Measurements from ENCODE around the gene PSG6. TPM values are rescaled to one million over a fixed set of nuclear protein-coding genes. Genes with fewer than 3 reads are reported as not detected.
A peak's percentile ranks its signal among the peaks of the same experiment; 100 is the strongest.
"Not testable (repeated sequence)": the region's sequence is repeated elsewhere in the genome, so short reads cannot be mapped to it uniquely, and the experiment has no call there.

Gene PSG6
- total and polyA plus RNA-seq, 2 of the 8 experiments (the other 6 are each of a cell fraction or from before 2014, with no cell fraction given): not detected

DNA sequence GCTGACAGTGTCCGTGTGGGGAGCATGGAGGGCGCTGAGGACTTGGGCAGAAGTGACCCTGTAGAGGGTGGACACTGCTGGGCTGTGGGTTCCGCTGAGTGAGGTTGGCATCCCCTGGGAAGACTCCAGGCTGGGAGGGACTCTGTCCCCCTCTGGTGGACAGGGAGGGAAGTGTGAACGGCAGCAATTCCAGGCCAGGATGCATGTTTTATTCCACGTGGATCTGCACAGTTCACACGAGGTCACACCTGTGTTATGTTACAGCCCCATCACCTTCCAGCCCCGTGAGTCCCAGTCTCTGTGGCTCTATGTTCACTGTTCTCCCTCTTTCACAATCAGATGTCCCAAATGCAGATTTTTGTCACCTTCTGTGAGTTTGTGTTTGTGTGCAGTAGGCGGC lies 36.4 kb downstream of the PSG6 start:
- H2AK5ac ChIP-seq (ENCODE audit: low read depth, low read length); H4K5ac ChIP-seq (ENCODE audit: insufficient read length, low read depth, low read length); H3K27ac ChIP-seq (ENCODE audit: low read depth, low read length); H3K27me3 ChIP-seq (replicated peaks in 1 of 4; ENCODE audit: control insufficient read depth in 3 of 4, extremely low read depth in 1 of 4, insufficient read depth in 3 of 4, low read length in 3 of 4); H4K91ac ChIP-seq (replicated peaks; ENCODE audit: insufficient read length, low read length); H2BK120ac ChIP-seq (replicated peaks; ENCODE audit: low read depth, low read length); H3K36me3 ChIP-seq (ENCODE audit: control insufficient read depth in 2 of 4, insufficient read depth in 4 of 4, low read length in 3 of 4); H3K18ac ChIP-seq (ENCODE audit: extremely low read depth, low read length); H3K4me1 ChIP-seq (replicated peaks in 1 of 4; ENCODE audit: control insufficient read depth in 3 of 4, insufficient read depth in 4 of 4, low read length in 3 of 4); POLR2A ChIA-PET (ENCODE audit: partially characterized antibody); H2BK15ac ChIP-seq (ENCODE audit: low read length); FAIRE-seq; CTCF ChIA-PET (ENCODE audit: partially characterized antibody); H3K23ac ChIP-seq (ENCODE audit: insufficient read length); H3K4me3 ChIP-seq (ENCODE audit: extremely low read depth in 1 of 4, insufficient read depth in 2 of 4, low read depth in 3 of 4, low read length in 4 of 4); H2BK5ac ChIP-seq (ENCODE audit: low read depth, low read length); H4K8ac ChIP-seq (ENCODE audit: extremely low read depth, insufficient read depth, low read length); H2BK12ac ChIP-seq (ENCODE audit: low read depth, low read length); H3K4ac ChIP-seq (replicated peaks; ENCODE audit: insufficient read length, low read depth, low read length); H2AFZ ChIP-seq (ENCODE audit: low read length); H3K14ac ChIP-seq (ENCODE audit: insufficient read length); H3K9ac ChIP-seq (replicated peaks in 1 of 4; ENCODE audit: extremely low read depth in 1 of 4, low read depth in 3 of 4, low read length in 3 of 4); DNase-seq (ENCODE audit: low read depth in 1 of 2, low spot score in 2 of 2); H3K56ac ChIP-seq (replicated peaks; ENCODE audit: insufficient read length, low read depth, low read length); H3K79me1 ChIP-seq (ENCODE audit: low read depth, low read length); H4K20me1 ChIP-seq (replicated peaks in 1 of 2; ENCODE audit: control insufficient read depth in 1 of 2, insufficient read depth in 2 of 2, low read length in 2 of 2); H3K23me2 ChIP-seq (ENCODE audit: low read depth, low read length); H3K4me2 ChIP-seq (ENCODE audit: insufficient read depth in 1 of 2, low read depth in 2 of 2, low read length in 2 of 2); H3K79me2 ChIP-seq (ENCODE audit: control insufficient read depth in 1 of 2, insufficient read depth in 2 of 2, low read length in 2 of 2); H2BK20ac ChIP-seq (ENCODE audit: low read length): not testable (repeated sequence)
- WGBS, 2 experiments (ENCODE audit: extremely low coverage in 1 of 2, insufficient coverage in 1 of 2, insufficient read length in 1 of 2, insufficient replicate concordance in 2 of 2, low coverage in 1 of 2, low lambda C conversion rate in 2 of 2, missing lambda C conversion rate in 1 of 2): 72% methylated on average over 8 of the region's 8 CpGs; no CpG with 5 or more reads in 1 of the 2 experiments
- peaks cover 14 to 52% of the 10 kb centered on the region in 2 experiments; a peak in 3 of 4 replicates for H3K9me3 ChIP-seq (ENCODE audit: insufficient read depth in 2 of 2, low read depth in 1 of 2, low read length in 1 of 2)
- TF ChIP-seq, protein P1, sequence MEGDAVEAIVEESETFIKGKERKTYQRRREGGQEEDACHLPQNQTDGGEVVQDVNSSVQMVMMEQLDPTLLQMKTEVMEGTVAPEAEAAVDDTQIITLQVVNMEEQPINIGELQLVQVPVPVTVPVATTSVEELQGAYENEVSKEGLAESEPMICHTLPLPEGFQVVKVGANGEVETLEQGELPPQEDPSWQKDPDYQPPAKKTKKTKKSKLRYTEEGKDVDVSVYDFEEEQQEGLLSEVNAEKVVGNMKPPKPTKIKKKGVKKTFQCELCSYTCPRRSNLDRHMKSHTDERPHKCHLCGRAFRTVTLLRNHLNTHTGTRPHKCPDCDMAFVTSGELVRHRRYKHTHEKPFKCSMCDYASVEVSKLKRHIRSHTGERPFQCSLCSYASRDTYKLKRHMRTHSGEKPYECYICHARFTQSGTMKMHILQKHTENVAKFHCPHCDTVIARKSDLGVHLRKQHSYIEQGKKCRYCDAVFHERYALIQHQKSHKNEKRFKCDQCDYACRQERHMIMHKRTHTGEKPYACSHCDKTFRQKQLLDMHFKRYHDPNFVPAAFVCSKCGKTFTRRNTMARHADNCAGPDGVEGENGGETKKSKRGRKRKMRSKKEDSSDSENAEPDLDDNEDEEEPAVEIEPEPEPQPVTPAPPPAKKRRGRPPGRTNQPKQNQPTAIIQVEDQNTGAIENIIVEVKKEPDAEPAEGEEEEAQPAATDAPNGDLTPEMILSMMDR (IDR thresholded peaks at IDR 0.05; ENCODE audit: control extremely low read depth in 1 of 3, insufficient read depth in 1 of 3, low read depth in 1 of 3, low read length in 3 of 3): peak in 2 of 3 experiments; percentile 29 to 34; a peak in 2 of 4 replicates
- 0 out of 4 replicates have a peak, but pooled peaks of 1 of the 2 experiments have one; percentile 7 for TF ChIP-seq RAD21 (IDR thresholded peaks at IDR 0.05 in 1 of 2, conservative IDR thresholded peaks at IDR 0.05 in 1 of 2; ENCODE audit: low read depth in 2 of 2, low read length in 2 of 2)

Measured in H1 (cell line).